ENCODE data around the gene RNPEP.
"Not testable (repeated sequence)": the region's sequence is repeated elsewhere in the genome, so short reads cannot be mapped to it uniquely, and the experiment has no call there.

RNPEP gene

DNA sequence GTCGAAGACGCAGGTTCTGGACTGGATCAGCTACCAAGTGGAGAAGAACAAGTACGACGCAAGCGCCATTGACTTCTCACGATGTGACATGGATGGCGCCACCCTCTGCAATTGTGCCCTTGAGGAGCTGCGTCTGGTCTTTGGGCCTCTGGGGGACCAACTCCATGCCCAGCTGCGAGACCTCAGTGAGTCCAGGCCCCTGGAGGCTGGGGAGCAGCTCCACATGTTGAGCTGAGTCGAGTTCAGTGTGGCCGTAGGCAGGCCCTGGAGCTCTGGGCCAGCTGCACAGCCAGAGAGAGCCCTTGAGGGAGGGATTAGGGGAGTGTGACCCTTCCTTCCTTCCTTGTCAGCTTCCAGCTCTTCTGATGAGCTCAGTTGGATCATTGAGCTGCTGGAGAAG lies 29.5 kb downstream of the RNPEP start:
- DNase-seq = no peak

DNA sequence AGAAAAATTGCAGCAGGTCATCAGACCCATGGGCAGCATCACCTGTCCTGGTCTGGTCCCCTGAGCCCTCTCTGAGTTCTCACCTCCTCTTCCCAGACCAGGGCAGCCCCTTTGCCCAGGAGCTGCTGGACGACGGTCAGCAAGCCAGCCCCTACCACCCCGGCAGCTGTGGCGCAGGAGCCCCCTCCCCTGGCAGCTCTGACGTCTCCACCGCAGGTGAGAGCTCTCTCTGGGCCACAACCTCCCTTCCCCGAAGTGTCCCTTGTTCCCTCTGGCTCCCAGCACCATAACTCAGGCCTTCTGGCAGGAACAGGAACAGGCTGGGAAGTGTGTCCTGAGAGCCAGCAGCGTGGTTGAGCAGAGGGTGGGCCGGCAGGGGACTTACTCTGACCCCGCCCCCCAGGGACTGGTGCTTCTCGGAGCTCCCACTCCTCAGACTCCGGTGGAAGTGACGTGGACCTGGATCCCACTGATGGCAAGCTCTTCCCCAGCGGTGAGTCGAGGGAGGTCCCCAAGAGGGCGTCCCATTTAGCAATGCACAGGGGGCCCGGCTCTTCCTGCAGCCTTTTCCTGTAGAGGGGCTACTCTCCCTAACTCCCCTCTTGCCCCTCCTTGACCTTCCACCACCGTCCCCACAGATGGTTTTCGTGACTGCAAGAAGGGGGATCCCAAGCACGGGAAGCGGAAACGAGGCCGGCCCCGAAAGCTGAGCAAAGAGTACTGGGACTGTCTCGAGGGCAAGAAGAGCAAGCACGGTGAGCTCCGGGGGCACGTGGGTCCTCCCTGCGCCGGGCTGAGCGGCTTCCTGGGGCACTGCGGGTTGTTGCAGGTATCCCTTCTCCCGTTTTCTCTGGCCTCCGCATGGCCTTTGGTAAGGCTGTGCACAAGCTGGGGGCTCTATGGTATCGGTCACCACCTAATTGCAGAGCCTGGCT lies 30.4 kb downstream of the RNPEP start:
- no peak for DNase-seq

DNA sequence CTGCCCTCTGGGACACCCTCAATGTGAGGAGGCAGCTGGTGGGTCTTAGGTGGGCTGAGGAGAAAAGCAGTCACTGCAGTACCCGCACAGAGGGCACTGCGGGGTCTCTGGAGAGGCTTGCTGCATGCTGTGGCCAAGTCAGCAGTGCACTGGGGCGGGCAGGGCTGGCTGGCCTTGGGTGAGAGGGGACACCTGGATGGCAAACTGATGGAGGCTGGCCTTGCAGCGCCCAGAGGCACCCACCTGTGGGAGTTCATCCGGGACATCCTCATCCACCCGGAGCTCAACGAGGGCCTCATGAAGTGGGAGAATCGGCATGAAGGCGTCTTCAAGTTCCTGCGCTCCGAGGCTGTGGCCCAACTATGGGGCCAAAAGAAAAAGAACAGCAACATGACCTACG lies 31.2 kb downstream of the RNPEP start:
- DNase-seq = no peak

DNA sequence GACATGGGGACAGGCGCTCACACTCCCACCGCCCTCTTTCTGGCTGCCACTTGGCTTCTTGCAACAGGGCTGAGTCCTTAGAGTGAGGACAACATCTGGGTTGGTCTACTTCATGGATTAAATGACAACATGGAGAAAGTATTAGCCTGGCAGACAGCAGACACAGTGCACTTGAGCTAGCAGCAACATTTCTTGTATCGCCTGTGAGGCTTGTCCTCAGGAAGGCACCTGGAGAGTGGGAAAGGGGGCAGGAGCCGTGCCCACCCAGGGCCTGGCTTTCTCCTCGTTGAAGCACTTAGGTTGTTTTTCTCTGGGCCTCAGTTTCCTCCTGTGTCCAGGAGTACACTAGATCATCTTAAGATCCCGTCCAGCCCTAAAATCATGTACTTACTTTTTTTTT lies 31.6 kb downstream of the RNPEP start:
- DNase-seq = no peak

DNA sequence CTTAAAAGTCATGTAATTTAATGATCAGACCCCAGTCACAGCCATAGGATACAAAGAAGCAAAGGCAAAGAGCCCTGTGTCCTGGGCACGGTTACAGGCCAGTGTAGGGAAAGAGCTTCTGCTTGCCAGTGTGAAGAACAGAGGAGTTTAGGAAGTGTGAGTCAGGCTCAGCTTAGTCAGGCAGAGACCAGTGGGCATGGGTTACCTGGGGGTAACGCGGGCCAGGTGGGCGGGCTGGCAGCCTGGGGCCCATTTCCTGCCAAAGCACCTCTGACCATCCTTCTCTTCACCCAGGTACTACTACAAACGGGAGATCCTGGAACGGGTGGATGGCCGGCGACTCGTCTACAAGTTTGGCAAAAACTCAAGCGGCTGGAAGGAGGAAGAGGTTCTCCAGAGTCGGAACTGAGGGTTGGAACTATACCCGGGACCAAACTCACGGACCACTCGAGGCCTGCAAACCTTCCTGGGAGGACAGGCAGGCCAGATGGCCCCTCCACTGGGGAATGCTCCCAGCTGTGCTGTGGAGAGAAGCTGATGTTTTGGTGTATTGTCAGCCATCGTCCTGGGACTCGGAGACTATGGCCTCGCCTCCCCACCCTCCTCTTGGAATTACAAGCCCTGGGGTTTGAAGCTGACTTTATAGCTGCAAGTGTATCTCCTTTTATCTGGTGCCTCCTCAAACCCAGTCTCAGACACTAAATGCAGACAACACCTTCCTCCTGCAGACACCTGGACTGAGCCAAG lies 32.6 kb downstream of the RNPEP start:
- DNase-seq = no peak

DNA sequence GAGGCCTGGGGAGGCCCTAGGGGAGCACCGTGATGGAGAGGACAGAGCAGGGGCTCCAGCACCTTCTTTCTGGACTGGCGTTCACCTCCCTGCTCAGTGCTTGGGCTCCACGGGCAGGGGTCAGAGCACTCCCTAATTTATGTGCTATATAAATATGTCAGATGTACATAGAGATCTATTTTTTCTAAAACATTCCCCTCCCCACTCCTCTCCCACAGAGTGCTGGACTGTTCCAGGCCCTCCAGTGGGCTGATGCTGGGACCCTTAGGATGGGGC lies 33.2 kb downstream of the RNPEP start:
- DNase-seq = no peak

DNA sequence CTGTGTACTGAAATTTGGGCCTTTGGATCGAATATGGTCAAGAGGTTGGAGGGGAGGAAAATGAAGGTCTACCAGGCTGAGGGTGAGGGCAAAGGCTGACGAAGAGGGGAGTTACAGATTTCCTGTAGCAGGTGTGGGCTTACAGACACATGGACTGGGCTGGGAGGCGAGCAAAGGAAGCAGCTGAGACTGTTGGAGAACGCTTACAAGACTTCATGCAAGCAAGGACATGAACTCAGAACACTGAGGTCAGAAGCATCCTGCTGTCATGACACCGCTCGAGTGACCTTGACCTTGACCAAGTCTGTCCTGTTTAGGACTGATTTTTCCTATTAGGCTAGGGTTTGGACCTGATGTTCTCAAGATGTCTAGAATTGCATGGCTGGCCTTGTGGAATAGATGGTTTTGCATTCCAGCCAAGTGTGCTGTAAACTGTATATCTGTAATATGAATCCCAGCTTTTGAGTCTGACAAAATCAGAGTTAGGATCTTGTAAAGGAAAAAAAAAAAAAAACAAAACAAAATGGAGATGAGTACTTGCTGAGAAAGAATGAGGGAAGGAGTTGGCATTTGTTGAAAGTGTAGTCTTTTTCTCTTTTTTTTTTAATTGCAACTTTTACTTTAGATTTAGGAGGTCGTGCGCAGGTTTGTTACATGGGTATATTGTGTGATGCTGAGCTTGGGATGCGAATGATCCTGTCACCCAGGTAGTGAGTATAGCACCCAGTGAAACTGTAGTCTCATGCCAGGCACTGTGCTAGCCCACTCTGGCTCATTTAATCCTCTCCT lies 33.8 kb downstream of the RNPEP start:
- DNase-seq = no peak

DNA sequence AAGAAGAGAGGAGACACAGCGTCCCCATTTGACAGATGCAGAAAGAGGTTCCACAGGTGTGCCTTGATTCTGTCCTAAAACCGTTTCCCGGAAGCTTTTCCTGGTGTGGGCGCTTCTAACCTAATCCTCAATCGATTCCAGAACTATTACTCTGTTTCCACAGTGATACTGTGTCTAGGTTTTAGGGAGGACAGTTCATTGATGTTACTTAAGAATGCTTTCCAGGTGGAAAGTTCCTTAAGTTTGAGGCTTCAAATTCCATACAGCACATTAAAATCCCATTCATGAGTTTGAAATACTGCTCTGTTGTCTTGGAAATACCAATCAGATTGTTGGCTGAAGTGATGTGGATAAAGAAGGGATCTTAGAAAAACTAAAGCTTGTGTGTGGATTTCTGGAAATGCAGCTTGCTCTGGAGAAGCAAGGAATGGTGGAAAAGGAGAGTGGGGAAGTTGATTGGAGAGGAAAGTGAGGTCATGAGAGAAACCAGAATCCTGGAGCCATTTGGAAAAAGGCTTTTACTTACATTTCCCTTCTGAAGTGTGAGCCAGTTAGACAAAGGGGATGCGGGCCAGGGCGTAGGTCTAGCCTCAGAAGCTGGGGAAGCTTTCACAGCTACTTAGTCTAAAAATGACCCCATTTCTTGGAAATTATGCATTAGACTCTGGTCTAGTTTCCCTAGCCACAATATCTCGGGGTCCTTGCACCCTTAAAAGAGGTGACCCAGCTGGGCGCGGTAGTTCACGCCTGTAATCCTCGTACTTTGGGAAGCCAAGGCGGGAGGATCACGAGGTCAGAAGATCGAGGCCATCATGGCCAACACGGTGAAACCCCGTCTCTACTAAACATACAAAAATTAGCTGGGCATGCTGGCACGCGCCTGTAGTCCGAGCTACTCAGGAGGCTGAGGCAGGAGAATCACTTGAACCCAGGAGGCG lies 34.6 kb downstream of the RNPEP start:
- no peak for DNase-seq

DNA sequence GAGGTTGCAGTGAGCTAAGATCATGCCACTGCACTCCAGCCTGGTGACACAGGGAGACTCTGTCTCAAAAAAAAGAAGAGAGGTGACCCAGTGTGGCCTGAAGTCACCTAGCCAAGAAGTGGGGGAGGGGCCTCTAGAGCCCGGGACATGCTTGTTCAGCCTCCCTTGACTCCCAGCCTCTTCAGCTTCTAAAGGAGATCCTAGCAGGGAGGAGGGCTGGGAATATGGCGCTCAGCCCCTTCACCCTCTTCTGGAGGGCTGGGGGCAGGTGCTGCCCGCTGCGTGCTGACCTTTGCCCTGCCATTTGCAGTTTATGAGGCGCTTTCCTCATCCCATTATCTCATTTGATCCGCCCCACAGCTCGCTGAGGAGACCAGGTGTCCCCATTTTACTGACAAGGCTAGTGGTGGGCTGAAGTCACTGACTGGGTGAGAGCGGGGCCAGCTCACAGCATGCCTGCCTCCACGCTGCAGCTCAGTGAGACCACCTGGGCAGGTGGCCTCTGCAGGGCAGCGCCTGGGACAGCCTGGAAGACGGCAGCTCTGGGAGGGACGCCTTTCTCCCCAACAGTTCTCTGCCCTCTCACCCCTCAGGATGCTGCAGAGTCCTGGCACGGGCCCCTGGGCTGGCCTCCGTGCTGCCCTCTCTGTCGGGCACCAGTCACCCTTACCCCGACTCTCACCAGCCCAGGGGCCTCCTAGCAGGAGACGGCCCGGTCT lies 35.5 kb downstream of the RNPEP start:
- no peak for DNase-seq

DNA sequence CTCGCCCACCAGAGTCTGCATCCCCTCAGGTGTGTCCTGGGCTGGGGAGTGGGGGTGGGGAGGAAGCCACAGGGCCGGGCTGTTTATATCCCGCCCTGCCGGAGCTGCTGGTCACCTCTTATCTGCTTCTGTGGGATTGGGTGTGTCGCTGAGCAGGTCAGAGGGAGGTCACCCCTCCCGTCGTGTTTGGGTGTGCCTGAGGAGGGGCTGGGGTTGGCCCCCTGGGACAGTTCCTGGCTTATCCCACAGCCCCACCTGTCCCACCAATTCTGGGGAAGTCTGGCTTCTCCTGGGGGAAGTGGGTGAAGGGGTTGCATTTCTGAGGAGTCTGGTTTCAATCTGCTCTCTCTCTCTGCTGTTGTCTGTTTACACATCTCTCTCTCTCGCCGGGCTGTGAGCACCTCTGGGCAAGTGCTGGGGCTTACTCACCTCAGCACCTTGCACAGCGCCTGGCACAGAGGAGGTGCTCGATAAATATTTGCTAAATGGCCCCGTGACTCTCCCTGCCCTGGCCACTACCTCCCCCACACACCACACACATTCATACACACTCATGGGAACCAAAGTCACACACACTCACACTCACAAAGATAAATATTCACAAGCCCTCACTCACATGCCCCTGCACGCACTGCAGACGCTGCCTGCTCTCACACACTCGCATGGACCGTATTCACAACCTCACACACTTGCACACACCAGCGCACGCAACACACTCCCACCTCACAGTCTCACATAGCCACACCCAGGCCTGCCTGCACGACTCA lies 36.2 kb downstream of the RNPEP start:
- DNase-seq = no peak

DNA sequence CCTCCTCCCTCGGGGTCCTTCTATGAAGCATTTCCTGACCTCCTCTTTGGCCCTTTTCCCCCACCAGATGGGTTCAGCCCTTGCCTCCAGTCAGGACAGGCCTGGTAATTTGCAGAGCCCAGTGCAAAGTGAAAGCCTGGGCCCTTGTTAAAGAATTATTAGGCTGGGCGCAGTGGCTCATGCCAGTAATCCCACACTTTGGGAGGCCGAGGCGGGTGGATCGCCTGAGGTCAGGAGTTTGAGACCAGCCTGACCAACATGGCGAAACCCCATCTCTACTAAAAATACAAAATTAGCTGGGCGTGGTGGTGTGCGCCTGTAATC lies 36.7 kb downstream of the RNPEP start:
- DNase-seq = not testable (repeated sequence)

DNA sequence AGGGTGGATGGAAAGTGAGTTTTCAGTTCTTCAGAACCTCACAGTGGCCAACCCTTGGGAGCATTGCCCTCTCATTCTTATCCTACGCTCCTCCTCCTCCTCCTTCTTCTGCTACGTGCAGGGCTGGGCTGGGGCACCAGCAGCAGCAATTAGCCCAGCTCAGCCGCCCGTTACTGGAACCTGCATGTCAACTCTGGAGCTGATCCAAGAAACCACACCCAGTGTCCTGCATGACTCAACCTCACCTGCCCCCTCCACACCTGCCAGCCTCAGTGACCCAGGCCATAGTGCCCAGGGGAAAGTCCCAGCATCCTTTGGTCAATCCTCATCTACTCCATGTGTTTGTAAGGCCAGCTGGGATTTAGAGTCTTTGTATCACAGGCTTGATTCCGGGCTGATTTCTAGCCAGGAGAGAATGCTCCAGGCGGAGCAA lies 40.6 kb downstream of the RNPEP start:
- no peak for DNase-seq

DNA sequence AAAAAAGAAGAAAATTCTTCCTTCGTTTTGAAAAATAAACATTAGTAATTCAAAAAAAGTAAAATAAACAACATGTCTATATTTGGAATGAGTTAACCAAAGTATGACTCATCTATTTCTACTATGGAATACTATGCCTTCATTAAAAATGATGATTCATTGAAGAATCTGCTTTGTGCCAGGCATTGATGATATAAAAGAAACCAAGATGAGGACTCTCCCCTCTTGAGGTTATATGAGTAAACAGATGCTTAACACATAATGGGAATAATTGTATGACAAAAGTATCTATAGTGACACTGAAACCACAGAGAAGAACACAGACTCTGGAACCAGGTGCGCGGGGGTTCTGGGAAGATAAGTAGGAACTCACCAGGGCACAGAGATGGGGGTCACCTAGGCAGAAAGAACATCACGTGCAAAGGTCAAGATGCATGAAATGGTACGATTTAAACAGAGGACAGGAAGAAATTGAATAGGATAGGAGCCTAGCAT lies 46.8 kb downstream of the RNPEP start:
- DNase-seq = no peak

DNA sequence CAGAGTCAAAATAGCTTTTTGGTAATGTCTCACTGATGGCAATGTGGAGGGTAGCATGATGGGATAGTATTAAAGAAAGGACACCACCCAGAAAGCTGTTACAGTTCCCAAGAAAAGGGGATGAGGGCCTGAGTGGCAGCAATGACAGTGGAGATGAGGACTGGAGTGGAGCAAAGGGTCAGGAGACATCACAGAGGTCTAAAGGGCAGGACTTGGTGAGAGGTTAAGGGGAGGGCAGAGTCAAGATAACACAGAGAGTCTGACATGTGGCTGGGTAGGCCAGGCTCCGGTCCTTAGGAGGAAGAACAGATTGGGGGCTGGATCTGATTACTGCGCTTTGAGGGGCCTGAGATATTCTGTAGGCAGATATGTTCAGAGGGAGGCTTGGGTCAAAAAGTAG lies 47.3 kb downstream of the RNPEP start:
- no peak for DNase-seq

DNA sequence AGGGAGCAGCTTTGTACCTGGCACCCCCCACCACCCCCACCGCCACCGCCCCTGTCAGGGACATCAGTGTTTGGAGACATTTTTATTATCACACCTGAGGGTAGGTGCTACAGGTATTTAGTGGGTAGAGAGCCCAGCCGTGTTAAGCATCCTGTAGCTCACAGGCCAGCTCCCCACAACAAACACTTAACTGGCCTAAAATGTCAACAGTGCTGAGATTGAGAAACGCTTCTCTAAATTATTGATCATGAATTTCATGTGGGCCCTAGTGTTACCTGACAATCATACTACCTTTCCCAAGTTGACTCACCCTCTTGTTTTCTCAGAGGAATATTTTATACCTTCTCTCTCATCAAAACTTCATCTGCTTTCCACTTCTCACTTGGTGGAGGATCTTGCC lies 49.3 kb downstream of the RNPEP start:
- DNase-seq = no peak

DNA sequence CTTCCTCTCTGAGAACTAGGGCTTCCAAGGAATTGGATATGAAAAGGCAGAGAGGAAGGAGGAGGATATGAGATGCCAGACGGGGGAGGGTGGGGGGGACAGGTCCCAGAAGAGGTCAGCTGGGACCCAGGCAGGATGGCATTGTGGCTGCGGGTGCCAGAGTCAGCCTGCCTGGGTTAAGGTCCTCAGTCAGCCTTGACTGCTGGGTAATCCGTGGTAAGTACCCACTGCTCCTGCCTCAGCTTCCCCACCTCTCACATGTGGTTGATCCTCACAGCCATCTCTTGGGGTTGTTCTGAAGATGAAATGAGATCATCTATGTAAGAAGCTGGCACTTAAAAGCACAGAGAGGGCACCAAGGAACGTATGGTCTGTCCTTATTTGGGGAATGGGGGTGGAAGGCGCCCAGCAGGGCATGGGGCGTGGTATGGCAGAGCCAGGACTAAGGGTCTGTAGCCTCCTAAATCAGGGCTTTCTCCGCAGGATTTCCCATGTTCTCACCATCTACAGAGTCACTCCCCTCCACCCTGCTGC lies 51.8 kb downstream of the RNPEP start:
- DNase-seq = no peak

DNA sequence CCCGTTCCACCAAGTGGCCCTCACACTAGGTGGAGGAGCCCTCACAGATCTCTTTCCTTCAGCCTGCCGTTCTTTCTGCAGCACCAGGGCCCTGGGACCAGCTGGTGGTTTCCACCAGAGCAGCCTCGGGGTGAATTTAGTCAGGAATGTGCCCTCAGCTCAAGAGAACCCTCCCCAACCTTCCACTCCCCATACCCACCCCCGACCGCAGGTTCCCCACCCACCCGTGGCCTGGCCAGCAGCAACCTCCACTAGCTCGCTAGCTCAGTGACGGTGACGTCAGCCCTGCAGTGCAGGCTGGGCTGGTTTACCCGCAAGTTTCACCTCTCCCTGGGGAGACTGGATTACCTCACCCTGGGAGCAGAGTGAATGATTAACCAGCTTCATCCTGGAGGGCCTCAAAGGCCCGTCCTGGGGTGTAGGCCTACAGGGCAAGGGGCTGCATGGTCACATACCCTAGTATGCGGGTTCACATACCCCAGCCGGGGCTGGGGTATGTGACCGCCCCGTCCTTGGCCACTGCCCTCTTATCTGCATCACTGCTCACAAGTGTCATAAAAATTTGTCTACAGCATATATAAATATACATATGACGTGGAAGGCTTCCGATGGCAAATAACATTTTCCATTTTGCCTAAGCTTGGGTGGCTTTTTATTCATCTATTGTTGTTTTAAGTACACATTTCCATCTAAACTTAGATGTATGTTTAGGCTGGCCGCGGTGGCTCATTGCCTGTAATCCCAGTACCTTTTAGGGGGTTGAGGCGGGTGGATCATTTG lies 52.4 kb downstream of the RNPEP start:
- DNase-seq = no peak

DNA sequence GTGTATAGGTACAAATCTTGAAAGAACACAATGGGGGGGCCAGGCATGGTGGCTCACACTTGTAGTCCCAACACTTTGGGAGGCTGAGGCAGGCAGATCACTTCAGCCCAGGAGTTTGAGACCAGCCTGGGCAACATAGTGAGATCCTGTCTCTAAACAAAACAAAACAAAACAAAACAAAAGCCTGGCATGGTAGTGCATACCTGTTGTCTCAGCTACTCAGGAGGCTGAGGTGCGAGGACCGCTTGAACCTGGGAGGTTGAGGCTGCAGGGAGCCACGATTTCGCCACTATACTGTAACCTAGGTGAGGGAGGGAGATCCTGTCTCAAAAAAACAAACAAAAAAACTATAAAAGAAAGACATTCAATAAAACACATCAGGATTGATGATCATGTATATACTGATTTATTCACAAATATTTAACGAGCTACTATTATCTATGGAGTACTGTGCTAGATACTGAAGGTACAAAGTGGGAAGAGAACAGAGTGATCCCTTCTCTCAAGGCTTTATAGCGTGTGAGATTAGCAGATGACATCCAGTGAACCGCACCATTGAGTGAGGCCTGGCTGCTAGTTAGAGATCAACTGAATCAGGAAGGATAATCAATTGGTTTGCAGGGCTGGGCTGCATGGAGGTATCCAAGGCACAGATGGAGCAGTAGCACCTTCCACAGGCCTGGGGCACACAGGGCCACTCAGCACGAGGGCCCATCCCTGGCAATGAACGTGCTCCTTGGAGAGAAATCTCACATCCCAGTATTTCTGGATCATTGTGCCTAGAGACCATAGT lies 54.3 kb downstream of the RNPEP start:
- DNase-seq = no peak

DNA sequence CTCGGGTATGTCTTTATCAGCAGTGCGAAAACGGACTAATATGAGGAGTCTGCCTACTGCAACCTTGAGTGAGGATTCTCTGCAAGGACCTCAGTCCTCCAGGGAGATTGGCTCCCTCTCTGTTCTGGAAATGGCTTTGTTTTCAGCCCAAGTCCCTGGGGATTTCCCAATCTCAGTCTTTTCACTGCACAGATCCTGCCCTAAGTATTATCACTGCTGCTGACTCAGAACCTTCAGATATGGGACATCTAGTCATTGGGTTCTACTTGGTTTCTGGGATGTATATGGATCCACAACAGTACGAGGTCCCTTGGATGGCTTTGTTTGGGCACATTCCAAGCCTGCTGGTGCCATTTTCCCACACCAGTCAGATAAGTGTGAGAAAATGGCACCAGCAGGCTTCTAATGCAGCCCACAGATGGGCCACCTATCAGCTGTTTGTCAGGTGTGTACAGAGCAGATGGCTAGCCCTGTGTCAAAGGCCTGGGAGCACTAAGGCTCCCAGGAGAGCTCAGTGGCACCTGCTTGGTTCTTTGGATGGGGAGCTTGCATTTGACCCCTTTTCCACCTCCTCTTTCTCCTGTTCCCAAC lies 55.4 kb downstream of the RNPEP start:
- no peak for DNase-seq

Data from activated CD8-positive, alpha-beta memory T cell treated with anti-CD3 and anti-CD28 coated beads, Interleukin-2, amount 50 U/mL, for 4 hours (primary cell).